RWPE1 (cell line): ENCODE data around the gene MATK.

Experiments used
- CTCF ChIA-PET: fragments of 350-600 bp; sonication (Branson Sonifier 250); formaldehyde crosslinking; extraction: SDS; loops from one replicate; lab custom pipeline; 2021; lab: Yijun Ruan, JAX
- POLR2A ChIA-PET: fragments of 400-600 bp; formaldehyde crosslinking; extraction: SDS; loops from one replicate; lab custom pipeline; 2020; ENCODE audit warnings: antibody characterized with exemption; ENCODE audit not compliant: low non-redundant PET; lab: Yijun Ruan, JAX
- DNase-seq: peaks from one replicate; pipeline ENCODE4 v3.0.0; 2012; ENCODE audit warnings: low spot score
- H3K27ac ChIP-seq: fragments of 450-650 bp; 2 replicates; pipeline ENCODE4 v1.5.1; 2017
- TF ChIP-seq, protein P1 (sequence below): fragments of 450-650 bp; conservative IDR thresholded peaks from 2 replicates; pipeline ENCODE4 v1.5.1; 2017; ENCODE audit warnings: low read depth, mild to moderate bottlenecking

MATK gene

DNA sequence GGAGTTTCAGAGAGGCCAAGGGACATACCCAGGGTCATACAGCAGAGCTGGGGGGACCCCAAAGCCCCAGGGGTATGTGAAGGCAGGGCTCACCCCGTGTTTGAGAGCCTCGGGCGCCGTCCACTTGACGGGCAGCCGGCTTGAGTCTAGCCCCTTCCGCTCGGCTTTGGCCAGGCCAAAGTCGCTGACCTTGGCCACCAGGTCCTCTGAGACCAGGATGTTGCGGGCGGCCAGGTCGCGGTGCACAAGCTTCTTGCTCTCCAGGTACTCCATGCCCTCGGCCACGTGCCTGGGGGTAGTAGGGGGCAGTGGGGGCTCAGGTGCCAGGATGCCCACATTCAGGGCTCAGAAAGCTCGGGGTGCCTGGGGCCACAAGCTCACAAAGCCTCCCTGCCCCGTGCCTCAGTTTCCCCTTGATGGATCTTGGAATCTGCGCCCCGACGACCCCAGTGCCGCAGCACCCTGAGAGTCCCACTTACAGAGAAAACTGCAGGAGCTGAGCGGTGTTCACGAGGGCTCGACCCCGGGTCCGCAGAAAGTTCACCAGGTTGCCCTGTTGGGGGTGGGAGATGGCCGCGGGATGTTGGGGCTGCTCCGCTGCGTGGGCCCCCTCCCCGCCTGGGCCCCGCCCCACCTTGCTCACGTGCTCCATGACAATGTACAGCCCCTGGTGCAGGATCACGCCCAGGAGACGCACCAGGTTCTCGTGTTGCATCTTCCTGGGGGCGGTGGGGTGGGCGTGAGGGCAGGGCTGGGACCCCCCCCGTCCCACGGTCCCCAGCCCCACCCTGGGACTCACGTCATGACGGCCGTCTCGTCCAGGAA is 7.1 kb downstream of the MATK start:
- ChIA-PET POLR2A (no interaction called here), CTCF (interaction anchor here (0.5 to 0.6 kb wide), 2 partner anchors 368 to 454 kb away, joined by 4 to 5 read pairs; no protein-coding TSS in a partner anchor)
- H3K27ac ChIP-seq = no peak overlapping the region
- TF ChIP-seq, protein P1, sequence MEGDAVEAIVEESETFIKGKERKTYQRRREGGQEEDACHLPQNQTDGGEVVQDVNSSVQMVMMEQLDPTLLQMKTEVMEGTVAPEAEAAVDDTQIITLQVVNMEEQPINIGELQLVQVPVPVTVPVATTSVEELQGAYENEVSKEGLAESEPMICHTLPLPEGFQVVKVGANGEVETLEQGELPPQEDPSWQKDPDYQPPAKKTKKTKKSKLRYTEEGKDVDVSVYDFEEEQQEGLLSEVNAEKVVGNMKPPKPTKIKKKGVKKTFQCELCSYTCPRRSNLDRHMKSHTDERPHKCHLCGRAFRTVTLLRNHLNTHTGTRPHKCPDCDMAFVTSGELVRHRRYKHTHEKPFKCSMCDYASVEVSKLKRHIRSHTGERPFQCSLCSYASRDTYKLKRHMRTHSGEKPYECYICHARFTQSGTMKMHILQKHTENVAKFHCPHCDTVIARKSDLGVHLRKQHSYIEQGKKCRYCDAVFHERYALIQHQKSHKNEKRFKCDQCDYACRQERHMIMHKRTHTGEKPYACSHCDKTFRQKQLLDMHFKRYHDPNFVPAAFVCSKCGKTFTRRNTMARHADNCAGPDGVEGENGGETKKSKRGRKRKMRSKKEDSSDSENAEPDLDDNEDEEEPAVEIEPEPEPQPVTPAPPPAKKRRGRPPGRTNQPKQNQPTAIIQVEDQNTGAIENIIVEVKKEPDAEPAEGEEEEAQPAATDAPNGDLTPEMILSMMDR = no peak
- no peak for DNase-seq

DNA sequence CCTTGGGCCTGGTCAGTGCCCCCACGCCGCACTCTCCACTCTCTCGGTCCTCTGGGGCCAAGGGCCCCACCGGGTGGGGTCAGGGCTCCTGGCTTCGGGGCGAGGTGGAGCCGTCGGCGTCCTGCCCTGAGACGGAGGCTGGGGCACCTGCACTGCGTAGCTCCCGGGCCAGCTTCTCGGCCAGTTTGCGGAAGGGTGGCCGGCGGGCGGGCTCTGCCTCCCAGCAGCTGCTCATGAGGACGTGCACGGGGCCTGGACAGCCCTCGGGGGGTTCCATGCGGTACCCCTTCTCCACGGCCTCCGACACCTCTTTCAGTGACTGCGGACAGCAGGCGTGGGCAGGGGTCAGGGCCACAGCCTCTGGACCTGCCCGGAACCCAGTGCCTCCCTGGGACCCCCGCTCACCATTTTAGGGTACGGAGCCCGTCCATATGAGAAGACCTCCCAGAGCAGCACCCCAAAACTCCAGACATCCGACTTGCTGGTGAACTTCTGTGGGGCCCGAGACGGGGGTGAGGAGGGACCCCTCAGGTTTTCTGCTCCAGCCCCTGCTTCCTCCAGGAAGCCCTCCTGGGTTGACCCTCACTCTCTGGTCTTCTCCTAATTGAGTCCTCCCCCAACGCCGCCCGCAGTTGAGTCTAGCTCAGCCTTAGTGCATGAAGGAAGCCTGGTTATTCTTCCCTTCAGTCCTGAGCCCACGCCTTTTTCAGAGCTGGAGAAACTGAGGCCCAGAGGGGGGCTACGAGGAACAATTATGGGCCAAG is 7.9 kb downstream of the MATK start:
- TF ChIP-seq, protein P1 = no peak
- DNase-seq = no peak
- ChIA-PET POLR2A (no interaction called here), CTCF (no interaction called here)
- no peak overlapping the region for H3K27ac ChIP-seq

DNA sequence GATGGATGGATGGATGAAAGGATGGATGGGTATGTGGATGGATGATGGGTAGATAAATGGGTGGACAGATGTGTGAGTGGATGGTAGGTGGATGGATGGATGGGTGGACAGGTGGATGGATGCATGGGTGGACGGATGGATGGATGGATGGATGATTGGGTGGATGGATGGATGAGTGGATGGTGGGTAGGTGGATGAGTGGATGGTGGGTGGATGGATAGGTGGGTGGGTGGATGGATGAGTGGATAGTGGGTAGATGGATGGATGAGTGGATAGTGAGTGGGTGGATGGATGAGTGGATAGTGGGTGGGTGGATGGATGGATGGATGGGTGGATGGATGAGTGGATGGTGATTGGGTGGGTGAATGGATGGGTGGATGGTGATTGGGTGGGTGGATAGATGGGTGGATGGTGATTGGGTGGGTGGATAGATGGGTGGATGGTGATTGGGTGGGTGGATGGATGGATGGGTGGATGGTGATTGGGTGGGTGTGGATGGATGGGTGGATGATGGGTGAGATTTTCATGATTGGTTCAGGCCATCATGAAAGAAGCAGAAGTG is 9.6 kb downstream of the MATK start:
- no peak overlapping the region for H3K27ac ChIP-seq
- DNase-seq = no peak
- ChIA-PET CTCF (no interaction called here), POLR2A (no interaction called here)
- TF ChIP-seq, protein P1 = no peak

DNA sequence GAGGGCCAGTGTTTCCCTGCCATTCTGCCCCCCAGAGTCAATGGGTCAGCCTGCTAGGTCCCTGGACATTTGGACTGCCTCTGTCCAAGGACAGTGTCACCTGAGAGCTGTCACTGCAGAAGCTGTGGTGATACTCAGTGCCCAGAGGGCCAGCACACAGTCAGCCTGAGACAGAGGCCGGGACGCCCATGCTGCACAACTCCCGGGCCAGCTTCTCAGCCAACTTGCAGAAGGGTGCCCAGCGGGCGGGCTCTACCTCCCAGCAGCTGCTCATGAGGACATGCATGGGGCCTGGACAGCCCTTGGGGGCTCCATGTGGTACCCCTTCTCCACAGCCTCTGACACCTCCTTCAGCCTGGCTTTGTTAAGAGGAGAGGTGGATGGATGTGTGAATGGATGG is 10.3 kb downstream of the MATK start:
- no peak overlapping the region for H3K27ac ChIP-seq
- no peak for DNase-seq
- CTCF ChIA-PET = no interaction called here
- POLR2A ChIA-PET = no interaction called here
- TF ChIP-seq, protein P1 = no peak

DNA sequence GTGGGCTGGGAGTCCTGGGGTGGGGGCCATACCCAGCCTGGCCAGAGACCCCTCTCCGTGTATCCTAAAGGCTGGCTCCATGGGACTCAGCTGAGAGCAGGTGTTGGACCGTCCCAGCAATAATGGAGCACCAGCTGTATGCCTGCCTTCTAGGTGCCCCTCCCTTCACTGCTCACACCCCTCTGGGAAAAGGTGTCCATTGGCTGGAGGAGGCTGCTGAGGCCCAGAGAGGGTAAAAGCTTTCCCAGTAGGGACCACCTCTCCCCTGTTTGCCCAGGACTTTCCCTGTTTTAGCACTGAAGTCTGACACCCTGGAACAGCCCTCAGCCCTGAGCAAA is 10.8 kb downstream of the MATK start:
- CTCF ChIA-PET = no interaction called here
- POLR2A ChIA-PET = no interaction called here
- no peak overlapping the region for H3K27ac ChIP-seq
- TF ChIP-seq, protein P1 = no peak
- no peak for DNase-seq

DNA sequence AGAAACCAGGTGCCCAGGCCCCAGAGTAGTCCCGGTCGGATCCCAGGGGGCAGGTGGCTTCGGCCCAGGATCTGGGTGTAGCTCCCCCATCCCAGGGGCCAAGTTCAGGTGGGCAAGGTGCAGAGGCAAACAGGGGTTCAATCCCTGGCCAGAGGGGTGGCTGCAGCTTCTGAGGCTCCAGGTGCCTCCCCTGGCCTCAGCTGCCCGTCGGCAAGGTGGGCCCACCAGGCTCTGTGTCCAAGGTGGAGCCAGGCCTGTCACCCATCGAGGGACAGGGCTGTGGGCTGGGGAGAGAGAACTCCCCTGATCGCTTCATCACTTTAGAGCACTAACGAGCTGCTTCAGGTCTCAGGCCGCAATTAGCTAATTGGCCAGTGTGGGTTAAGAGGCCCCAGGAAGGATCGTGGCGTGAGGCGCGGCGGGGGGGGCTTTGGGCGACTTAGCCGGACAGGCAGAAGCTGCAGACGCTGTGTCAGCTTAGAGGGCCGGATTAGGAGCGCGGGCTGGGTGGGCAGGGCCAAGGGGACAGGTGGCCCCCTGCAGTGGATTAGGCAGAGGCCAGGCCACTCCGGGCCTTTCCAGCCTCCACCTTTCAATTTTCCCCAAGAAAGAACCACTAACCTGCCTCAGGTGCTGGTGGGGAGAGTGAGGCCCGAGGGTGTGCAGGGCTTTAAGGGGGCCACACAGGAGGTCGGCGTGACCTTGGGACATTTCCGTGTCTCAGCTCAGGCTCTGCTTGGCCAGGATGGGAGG is 11.4 kb downstream of the MATK start:
- ChIA-PET POLR2A (no interaction called here), CTCF (no interaction called here)
- H3K27ac ChIP-seq = no peak overlapping the region
- no peak for DNase-seq
- TF ChIP-seq, protein P1 = no peak
